ENCODE results near the gene TSPYL2.

TSPYL2 gene

GRCh38 chrX:53135581-53135980, 53.4 kb downstream of the TSPYL2 start:
- TF ChIP-seq RAD21 (IDR thresholded peaks at IDR 0.05; ENCODE audit: low read depth) (no peak), NFIC (IDR thresholded peaks at IDR 0.05) (no peak), EGR1 (IDR thresholded peaks at IDR 0.05) (no peak), FOXM1 (IDR thresholded peaks at IDR 0.05; ENCODE audit: borderline replicate concordance, low read depth) (no peak), CREB1 (IDR thresholded peaks at IDR 0.05; ENCODE audit: low read depth) (no peak), ZBTB7A (IDR thresholded peaks at IDR 0.05; ENCODE audit: low read depth) (no peak), REST (IDR thresholded peaks at IDR 0.05; ENCODE audit: low read depth) (no peak), EP300 (IDR thresholded peaks at IDR 0.05; ENCODE audit: borderline replicate concordance) (no peak), TCF12 (IDR thresholded peaks at IDR 0.05; ENCODE audit: low read depth) (no peak), USF1 (IDR thresholded peaks at IDR 0.05) (no peak), TAF1 (IDR thresholded peaks at IDR 0.05; ENCODE audit: low read depth) (no peak), YY1 (IDR thresholded peaks at IDR 0.05; ENCODE audit: low read depth) (no peak), CEBPB (IDR thresholded peaks at IDR 0.05) (no peak), TEAD4 (IDR thresholded peaks at IDR 0.05) (no peak)
- TF ChIP-seq, protein P1, sequence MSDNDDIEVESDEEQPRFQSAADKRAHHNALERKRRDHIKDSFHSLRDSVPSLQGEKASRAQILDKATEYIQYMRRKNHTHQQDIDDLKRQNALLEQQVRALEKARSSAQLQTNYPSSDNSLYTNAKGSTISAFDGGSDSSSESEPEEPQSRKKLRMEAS (IDR thresholded peaks at IDR 0.05), result no peak

Measured in Ishikawa (cell line).